HG02610 (cell line): ENCODE data around the gene FAN1.

Experiments used
- ATAC-seq: cut with Tn5 transposase; IDR thresholded peaks from one replicate; pipeline ENCODE4 v1.9.1; 2021; ENCODE audit warnings: mild to moderate bottlenecking, moderate library complexity; ENCODE audit not compliant: unreplicated experiment

FAN1 gene

GRCh38 chr15:30919877-30920550 lies 16.3 kb downstream of the FAN1 start:
- ATAC-seq: no peak

- no peak for ATAC-seq
Observed at GRCh38 chr15:30921106-30921505, 17.4 kb downstream of the FAN1 start.

- ATAC-seq: no peak
Observed at GRCh38 chr15:30921781-30922479, 18.2 kb downstream of the FAN1 start.

GRCh38 chr15:30922480-30923311 lies 19.0 kb downstream of the FAN1 start:
- ATAC-seq: no peak

- ATAC-seq: no peak
Observed at GRCh38 chr15:30923429-30923828, 19.7 kb downstream of the FAN1 start.

- no peak for ATAC-seq
Observed at GRCh38 chr15:30924353-30924752, 20.6 kb downstream of the FAN1 start.

GRCh38 chr15:30925686-30926085 lies 22.0 kb downstream of the FAN1 start:
- ATAC-seq: no peak

- ATAC-seq: no peak
Observed at GRCh38 chr15:30926161-30926560, 22.4 kb downstream of the FAN1 start.

- no peak for ATAC-seq
Observed at GRCh38 chr15:30927148-30927761, 23.5 kb downstream of the FAN1 start.

- ATAC-seq: no peak
Observed at GRCh38 chr15:30928076-30928475, 24.4 kb downstream of the FAN1 start.

- no peak for ATAC-seq
Observed at GRCh38 chr15:30929064-30929669, 25.5 kb downstream of the FAN1 start.

GRCh38 chr15:30929982-30930381 lies 26.3 kb downstream of the FAN1 start:
- no peak for ATAC-seq

- ATAC-seq: no peak
Observed at GRCh38 chr15:30930422-30930821, 26.7 kb downstream of the FAN1 start.

GRCh38 chr15:30933293-30933692 lies 29.6 kb downstream of the FAN1 start:
- no peak for ATAC-seq

GRCh38 chr15:30939161-30939560 lies 35.4 kb downstream of the FAN1 start:
- no peak for ATAC-seq

GRCh38 chr15:30940359-30940758 lies 36.6 kb downstream of the FAN1 start:
- no peak for ATAC-seq

GRCh38 chr15:30941520-30941919 lies 37.8 kb downstream of the FAN1 start:
- no peak for ATAC-seq

GRCh38 chr15:30943654-30944335 lies 40.1 kb downstream of the FAN1 start:
- no peak for ATAC-seq

GRCh38 chr15:30953183-30953582 lies 49.5 kb downstream of the FAN1 start:
- ATAC-seq: no peak

- ATAC-seq: no peak
Observed at GRCh38 chr15:30953731-30954378, 50.1 kb downstream of the FAN1 start.
